Smooth muscle cell (in vitro differentiated cells): ENCODE measurements around the gene BRD9. TPM values are rescaled to one million over a fixed set of nuclear protein-coding genes. Genes with fewer than 3 reads are reported as not detected.

Source experiments
- DNase-seq: peaks from one replicate; lab custom pipeline; 2025; ENCODE audit not compliant: unreplicated experiment; lab: John Stamatoyannopoulos, UW
- H2AFZ ChIP-seq: fragments of 200-600 bp; sonication (generic); 2 replicates; pipeline ENCODE4 v1.6.0; 2016; ENCODE audit warnings: antibody characterized with exemption, low read depth, mild to moderate bottlenecking
- H3F3A ChIP-seq: fragments of 200-600 bp; sonication (generic); 2 replicates; pipeline ENCODE4 v1.6.0; 2017; ENCODE audit warnings: antibody characterized with exemption, low read depth
- H3K27ac ChIP-seq: fragments of 200-600 bp; sonication (generic); 2 replicates; pipeline ENCODE4 v1.5.1; 2016; ENCODE audit warnings: low read depth, mild to moderate bottlenecking
- H3K27me3 ChIP-seq: fragments of 200-600 bp; sonication (generic); 2 replicates; pipeline ENCODE4 v1.6.1; 2016; ENCODE audit warnings: low read depth, mild to moderate bottlenecking
- H3K36me3 ChIP-seq: fragments of 200-600 bp; sonication (generic); 2 replicates; pipeline ENCODE4 v1.5.1; 2016; ENCODE audit warnings: low read depth
- H3K4me1 ChIP-seq: fragments of 200-600 bp; sonication (generic); 2 replicates; pipeline ENCODE4 v1.5.1; 2016; ENCODE audit warnings: low read depth
- H3K4me2 ChIP-seq: fragments of 200-600 bp; sonication (generic); 2 replicates; pipeline ENCODE4 v1.6.0; 2016; ENCODE audit warnings: mild to moderate bottlenecking
- H3K4me3 ChIP-seq: fragments of 200-600 bp; sonication (generic); 2 replicates; pipeline ENCODE4 v1.5.1; 2016; ENCODE audit warnings: mild to moderate bottlenecking
- H3K79me2 ChIP-seq: fragments of 200-600 bp; sonication (generic); 2 replicates; pipeline ENCODE4 v1.6.0; 2016; ENCODE audit warnings: low read depth, mild to moderate bottlenecking
- H3K9ac ChIP-seq: fragments of 200-600 bp; sonication (generic); 2 replicates; pipeline ENCODE4 v1.6.0; 2016; ENCODE audit warnings: low read depth
- H3K9me3 ChIP-seq: fragments of 200-600 bp; sonication (generic); replicated peaks from 2 replicates; pipeline ENCODE4 v1.5.1; 2016; ENCODE audit warnings: low read depth
- H4K20me1 ChIP-seq: fragments of 200-600 bp; sonication (generic); 2 replicates; pipeline ENCODE4 v1.6.0; 2016; ENCODE audit warnings: low read depth
- CTCF ChIP-seq: fragments of 200-600 bp; sonication (generic); IDR thresholded peaks from 2 replicates; pipeline ENCODE4 v1.5.1; 2017; ENCODE audit warnings: borderline replicate concordance, mild to moderate bottlenecking, antibody characterized with exemption; ENCODE audit not compliant: insufficient read depth, poor library complexity, severe bottlenecking
- WGBS: methylation state at CpG from one replicate; pipeline ENCODE4 v1.1.7; 2016; ENCODE audit warnings: low lambda C conversion rate; 5-methylcytosine and 5-hydroxymethylcytosine counted together
- polyA plus RNA-seq: library from polyadenylated mRNA; unstranded; fragments of >200 nt; fragmentation: Nextera tagmentation; extraction: Ambion mirVana; gene quantifications from 2 replicates; pipeline ENCODE4 v1.2.1, GENCODE V29; 2016
- total RNA-seq: library from RNA; depleted of rRNA; stranded (reverse); fragments of >200 nt; gene quantifications from 2 replicates; pipeline ENCODE4 v1.2.3, GENCODE V29; 2014

Gene BRD9
- total and polyA plus RNA-seq, 2 experiments from 2014 or later: 17.1 to 17.8 TPM

- WGBS: 95% methylated on average over 10 of the region's 10 CpGs
- no peak overlapping the region for H3K4me2 ChIP-seq
- TF ChIP-seq CTCF: no peak
- no peaks in the 10 kb centered on the region for H3K4me1 ChIP-seq
- H3K9me3 ChIP-seq: no peaks in the 10 kb centered on the region
- H3K27ac ChIP-seq: no peak overlapping the region
- H4K20me1 ChIP-seq: no peaks in the 10 kb centered on the region
- peaks cover 4% of the 10 kb centered on the region for H3K79me2 ChIP-seq
- H3K27me3 ChIP-seq: no peaks in the 10 kb centered on the region
- no peaks in the 10 kb centered on the region for H3F3A ChIP-seq
- H3K36me3 ChIP-seq: peaks cover 8% of the 10 kb centered on the region
- no peak for DNase-seq
- no peak overlapping the region for H2AFZ ChIP-seq
- H3K4me3 ChIP-seq: no peak overlapping the region
- no peak overlapping the region for H3K9ac ChIP-seq
Measured at GRCh38 chr5:865771-866170, 26.8 kb downstream of the BRD9 start.

GRCh38 chr5:865168-865521 lies 27.5 kb downstream of the BRD9 start:
- peaks cover 8% of the 10 kb centered on the region for H3K36me3 ChIP-seq

GRCh38 chr5:864492-865167 lies 28.0 kb downstream of the BRD9 start:
- WGBS: 94% methylated on average over 15 of the region's 15 CpGs
- TF ChIP-seq CTCF: no peak
- Histone ChIP-seq H3K4me2 (no peak overlapping the region), H3K9me3 (no peaks in the 10 kb centered on the region), H3K4me1 (no peaks in the 10 kb centered on the region), H3K9ac (no peak overlapping the region), H3K36me3 (peaks cover 8% of the 10 kb centered on the region), H4K20me1 (no peaks in the 10 kb centered on the region), H3K27me3 (no peaks in the 10 kb centered on the region), H3K27ac (no peak overlapping the region), H3K79me2 (peaks cover 4% of the 10 kb centered on the region), H2AFZ (no peak overlapping the region), H3K4me3 (no peak overlapping the region), H3F3A (no peaks in the 10 kb centered on the region)
- DNase-seq: no peak

More at GRCh38 chr5:865168-865521, 27.5 kb downstream of the BRD9 start:
- H3K27ac ChIP-seq: no peak overlapping the region
- H3K27me3 ChIP-seq: no peaks in the 10 kb centered on the region
- TF ChIP-seq CTCF: no peak
- no peak for DNase-seq
- no peaks in the 10 kb centered on the region for H4K20me1 ChIP-seq
- 98% methylated on average over 24 of the region's 24 CpGs for WGBS
- no peaks in the 10 kb centered on the region for H3K9me3 ChIP-seq
- H3F3A ChIP-seq: no peaks in the 10 kb centered on the region
- H2AFZ ChIP-seq: no peak overlapping the region
- no peak overlapping the region for H3K9ac ChIP-seq
- no peaks in the 10 kb centered on the region for H3K4me1 ChIP-seq
- no peak overlapping the region for H3K4me2 ChIP-seq
- H3K79me2 ChIP-seq: peaks cover 4% of the 10 kb centered on the region
- H3K4me3 ChIP-seq: no peak overlapping the region

- Histone ChIP-seq H4K20me1 (no peaks in the 10 kb centered on the region), H3K4me3 (no peak overlapping the region), H2AFZ (no peak overlapping the region), H3K79me2 (peaks cover 4% of the 10 kb centered on the region), H3K4me1 (no peaks in the 10 kb centered on the region), H3K36me3 (peaks cover 3% of the 10 kb centered on the region), H3K9me3 (no peaks in the 10 kb centered on the region), H3K4me2 (no peak overlapping the region), H3F3A (no peaks in the 10 kb centered on the region), H3K9ac (no peak overlapping the region), H3K27me3 (no peaks in the 10 kb centered on the region), H3K27ac (no peak overlapping the region)
- WGBS: 97% methylated on average over 16 of the region's 16 CpGs
- DNase-seq: no peak
- TF ChIP-seq CTCF: no peak
Measured at GRCh38 chr5:863244-863805, 29.3 kb downstream of the BRD9 start.
